Mesendoderm (in vitro differentiated cells): ENCODE data around the gene LAMB3.

Source experiments
- DNase-seq: peaks from one replicate; pipeline ENCODE4 v3.0.0; 2013
- H2AK5ac ChIP-seq: 2 replicates; pipeline ENCODE4 v1.6.1; 2013; ENCODE audit warnings: low read length, inconsistent platforms
- H2BK120ac ChIP-seq: 2 replicates; pipeline ENCODE4 v1.6.1; 2013; ENCODE audit warnings: low read depth, mild to moderate bottlenecking, low read length, moderate library complexity, mixed read lengths
- H2BK15ac ChIP-seq: replicated peaks from 2 replicates; pipeline ENCODE4 v1.6.1; 2013; ENCODE audit warnings: low read depth, mild to moderate bottlenecking, moderate library complexity
- H2BK5ac ChIP-seq: 2 replicates; pipeline ENCODE4 v1.6.1; 2013; ENCODE audit warnings: low read length, inconsistent platforms
- H3K18ac ChIP-seq: 2 replicates; pipeline ENCODE4 v1.6.1; 2013; ENCODE audit warnings: mild to moderate bottlenecking, low read length, mixed read lengths
- H3K23ac ChIP-seq: one replicate; pipeline ENCODE4 v1.6.1; 2013; ENCODE audit warnings: low read length
- H3K27ac ChIP-seq: 2 replicates; pipeline ENCODE4 v1.5.1; 2013; ENCODE audit warnings: low read depth, mild to moderate bottlenecking, inconsistent platforms, low read length, moderate library complexity
- H3K27me3 ChIP-seq: 2 replicates; pipeline ENCODE4 v1.6.1; 2013; ENCODE audit warnings: low read length, control low read depth, mild to moderate bottlenecking, inconsistent platforms; ENCODE audit not compliant: insufficient read depth, poor library complexity
- H3K36me3 ChIP-seq: 2 replicates; pipeline ENCODE4 v1.6.1; 2013; ENCODE audit warnings: low read length, inconsistent platforms; ENCODE audit not compliant: control insufficient read depth, insufficient read depth
- H3K4ac ChIP-seq: one replicate; pipeline ENCODE4 v1.6.1; 2013; ENCODE audit warnings: low read depth, mild to moderate bottlenecking, low read length, moderate library complexity
- H3K4me1 ChIP-seq: 2 replicates; pipeline ENCODE4 v1.6.1; 2013; ENCODE audit warnings: low read depth, low read length, inconsistent platforms; ENCODE audit not compliant: control insufficient read depth
- H3K4me2 ChIP-seq: 2 replicates; pipeline ENCODE4 v1.6.1; 2013; ENCODE audit warnings: low read length
- H3K4me3 ChIP-seq: 2 replicates; pipeline ENCODE4 v1.5.1; 2013; ENCODE audit warnings: mild to moderate bottlenecking, low read length
- H3K56ac ChIP-seq: one replicate; pipeline ENCODE4 v1.6.1; 2013; ENCODE audit warnings: low read length
- H3K79me1 ChIP-seq: 2 replicates; pipeline ENCODE4 v1.6.1; 2013; ENCODE audit warnings: low read length, inconsistent platforms
- H3K79me2 ChIP-seq: 2 replicates; pipeline ENCODE4 v1.6.1; 2013; ENCODE audit warnings: mild to moderate bottlenecking, low read length; ENCODE audit not compliant: control insufficient read depth, insufficient read depth
- H3K9ac ChIP-seq: 2 replicates; pipeline ENCODE4 v1.6.1; 2013; ENCODE audit warnings: low read length, inconsistent platforms
- H4K5ac ChIP-seq: one replicate; pipeline ENCODE4 v1.6.1; 2013; ENCODE audit warnings: low read length
- H4K8ac ChIP-seq: one replicate; pipeline ENCODE4 v1.6.1; 2013; ENCODE audit warnings: low read depth, mild to moderate bottlenecking, control low read depth, low read length, moderate library complexity
- WGBS: extraction: QIAGEN DNeasy Blood & Tissue Kit; methylation state at CpG from one replicate; pipeline ENCODE4 v1.1.7; 2013; ENCODE audit warnings: low lambda C conversion rate, missing lambda C conversion rate; ENCODE audit not compliant: insufficient coverage; ENCODE audit errors: extremely low coverage; 5-methylcytosine and 5-hydroxymethylcytosine counted together

LAMB3 gene

GRCh38 chr1:209614906-209615305, 37.3 kb downstream of the LAMB3 start:
- DNase-seq = no peak
- H2BK120ac ChIP-seq = no peak overlapping the region
- no CpG with 5 or more reads among the region's 5 CpGs for WGBS
- H2AK5ac ChIP-seq = no peak overlapping the region
- H2BK5ac ChIP-seq = no peak overlapping the region
- no peaks in the 10 kb centered on the region for H3K79me2 ChIP-seq
- H3K23ac ChIP-seq = no peak overlapping the region
- H3K36me3 ChIP-seq = no peaks in the 10 kb centered on the region
- H4K8ac ChIP-seq = no peak overlapping the region
- H3K27ac ChIP-seq = no peak overlapping the region
- no peaks in the 10 kb centered on the region for H3K4me1 ChIP-seq
- H3K56ac ChIP-seq = no peak overlapping the region
- no peak overlapping the region for H3K4me3 ChIP-seq
- no peak overlapping the region for H3K4ac ChIP-seq
- no peak overlapping the region for H3K18ac ChIP-seq
- H3K9ac ChIP-seq = no peak overlapping the region
- H3K79me1 ChIP-seq = no peaks in the 10 kb centered on the region
- no peak overlapping the region for H3K4me2 ChIP-seq
- H2BK15ac ChIP-seq = no peak overlapping the region
- H4K5ac ChIP-seq = no peak overlapping the region
- H3K27me3 ChIP-seq = no peaks in the 10 kb centered on the region

GRCh38 chr1:209614151-209614420, 38.1 kb downstream of the LAMB3 start:
- no peaks in the 10 kb centered on the region for H3K4me1 ChIP-seq

GRCh38 chr1:209613400-209614150, 38.6 kb downstream of the LAMB3 start:
- DNase-seq = no peak
- no peak overlapping the region for H3K9ac ChIP-seq
- no peak overlapping the region for H2BK5ac ChIP-seq
- H3K27me3 ChIP-seq = no peaks in the 10 kb centered on the region
- no peak overlapping the region for H2AK5ac ChIP-seq
- no peak overlapping the region for H4K5ac ChIP-seq
- no peaks in the 10 kb centered on the region for H3K36me3 ChIP-seq
- H2BK15ac ChIP-seq = no peak overlapping the region
- WGBS = no CpG with 5 or more reads among the region's 4 CpGs
- H3K79me2 ChIP-seq = no peaks in the 10 kb centered on the region
- H3K79me1 ChIP-seq = no peaks in the 10 kb centered on the region
- no peak overlapping the region for H3K23ac ChIP-seq
- no peak overlapping the region for H3K4me3 ChIP-seq
- H2BK120ac ChIP-seq = no peak overlapping the region
- no peaks in the 10 kb centered on the region for H3K4me1 ChIP-seq
- H3K27ac ChIP-seq = no peak overlapping the region
- H3K4ac ChIP-seq = no peak overlapping the region
- H3K18ac ChIP-seq = no peak overlapping the region
- H4K8ac ChIP-seq = no peak overlapping the region
- H3K4me2 ChIP-seq = no peak overlapping the region
- H3K56ac ChIP-seq = no peak overlapping the region

More at GRCh38 chr1:209614151-209614420, 38.1 kb downstream of the LAMB3 start:
- H3K23ac ChIP-seq = no peak overlapping the region
- H3K27ac ChIP-seq = no peak overlapping the region
- no peak overlapping the region for H2BK120ac ChIP-seq
- H3K36me3 ChIP-seq = no peaks in the 10 kb centered on the region
- no peak for DNase-seq
- H3K18ac ChIP-seq = no peak overlapping the region
- no peak overlapping the region for H4K8ac ChIP-seq
- no CpG with 5 or more reads among the region's 5 CpGs for WGBS
- no peak overlapping the region for H3K4me2 ChIP-seq
- H3K4ac ChIP-seq = no peak overlapping the region
- no peak overlapping the region for H2BK15ac ChIP-seq
- no peak overlapping the region for H2AK5ac ChIP-seq
- H4K5ac ChIP-seq = no peak overlapping the region
- H2BK5ac ChIP-seq = no peak overlapping the region
- no peaks in the 10 kb centered on the region for H3K79me1 ChIP-seq
- H3K79me2 ChIP-seq = no peaks in the 10 kb centered on the region
- no peak overlapping the region for H3K4me3 ChIP-seq
- H3K27me3 ChIP-seq = no peaks in the 10 kb centered on the region
- H3K9ac ChIP-seq = no peak overlapping the region
- H3K56ac ChIP-seq = no peak overlapping the region

GRCh38 chr1:209612646-209613399, 39.4 kb downstream of the LAMB3 start:
- no peak for DNase-seq
- Histone ChIP-seq H3K4me1 (no peaks in the 10 kb centered on the region), H3K4me3 (no peak overlapping the region), H2BK120ac (no peak overlapping the region), H4K8ac (no peak overlapping the region), H3K4me2 (no peak overlapping the region), H3K23ac (no peak overlapping the region), H2BK15ac (no peak overlapping the region), H3K56ac (no peak overlapping the region), H2AK5ac (no peak overlapping the region), H3K9ac (no peak overlapping the region), H3K4ac (no peak overlapping the region), H3K79me2 (no peaks in the 10 kb centered on the region), H3K36me3 (no peaks in the 10 kb centered on the region), H4K5ac (no peak overlapping the region), H2BK5ac (no peak overlapping the region), H3K27me3 (no peaks in the 10 kb centered on the region), H3K79me1 (no peaks in the 10 kb centered on the region), H3K27ac (no peak overlapping the region), H3K18ac (no peak overlapping the region)
- WGBS = no CpG with 5 or more reads among the region's 12 CpGs

- no peak for DNase-seq
- WGBS = no CpG with 5 or more reads among the region's 13 CpGs
- H3K23ac ChIP-seq = no peak overlapping the region
Observed at GRCh38 chr1:209611771-209612570, 40.3 kb downstream of the LAMB3 start.

More at GRCh38 chr1:209611771-209612570, 40.3 kb downstream of the LAMB3 start:
- Histone ChIP-seq H3K4me2 (no peak overlapping the region), H2BK120ac (no peak overlapping the region), H3K4me1 (no peaks in the 10 kb centered on the region), H3K9ac (no peak overlapping the region), H3K36me3 (no peaks in the 10 kb centered on the region), H3K27me3 (no peaks in the 10 kb centered on the region), H3K4ac (no peak overlapping the region), H2AK5ac (no peak overlapping the region), H3K79me2 (no peaks in the 10 kb centered on the region), H3K18ac (no peak overlapping the region), H4K8ac (no peak overlapping the region), H2BK15ac (no peak overlapping the region), H3K4me3 (no peak overlapping the region), H4K5ac (no peak overlapping the region), H3K27ac (no peak overlapping the region), H3K79me1 (no peaks in the 10 kb centered on the region), H3K56ac (no peak overlapping the region), H2BK5ac (no peak overlapping the region)
